ES-I3 (cell line): ENCODE results near the gene SYNE2.
"Not testable (repeated sequence)": the region's sequence is repeated elsewhere in the genome, so short reads cannot be mapped to it uniquely, and the experiment has no call there.

ENCODE experiments used
- H3K36me3 ChIP-seq: 2 replicates; pipeline ENCODE4 v1.6.1; 2013; ENCODE audit warnings: mild to moderate bottlenecking, low read length, control low read depth, moderate library complexity; ENCODE audit not compliant: insufficient read depth
- H3K4me1 ChIP-seq: 2 replicates; pipeline ENCODE4 v1.6.1; 2013; ENCODE audit warnings: mild to moderate bottlenecking, control low read depth, low read length; ENCODE audit not compliant: insufficient read depth
- H3K9ac ChIP-seq: 2 replicates; pipeline ENCODE4 v1.6.1; 2013; ENCODE audit warnings: low read depth, mild to moderate bottlenecking, low read length, moderate library complexity
- H3K9me3 ChIP-seq: 2 replicates; pipeline ENCODE4 v1.6.1; 2013; ENCODE audit warnings: mild to moderate bottlenecking, low read length, moderate library complexity; ENCODE audit not compliant: control insufficient read depth, insufficient read depth

Gene SYNE2

DNA sequence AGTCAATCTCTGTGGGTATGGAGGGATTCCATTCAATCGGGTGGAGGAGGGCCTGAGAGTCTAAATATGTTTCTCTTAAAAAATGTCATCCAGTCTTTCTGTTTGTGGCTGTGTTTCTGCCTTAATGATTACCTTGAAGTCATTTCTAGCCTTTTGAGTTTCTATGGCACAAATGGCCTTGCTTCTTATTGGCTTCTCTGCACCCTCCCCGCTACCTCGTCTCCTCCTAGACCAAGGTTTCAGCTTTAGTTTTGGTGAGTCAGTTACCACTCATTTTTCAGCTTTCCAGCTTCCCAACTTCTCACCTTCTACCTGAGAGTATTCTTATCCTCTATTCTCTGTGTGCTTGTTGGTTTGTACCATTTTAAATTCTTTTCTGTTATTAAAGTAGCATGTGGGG lies 159.2 kb downstream of the SYNE2 start:
- no peaks in the 10 kb centered on the region for H3K36me3 ChIP-seq
- no peaks in the 10 kb centered on the region for H3K9me3 ChIP-seq
- no peak overlapping the region for H3K9ac ChIP-seq
- no peaks in the 10 kb centered on the region for H3K4me1 ChIP-seq

DNA sequence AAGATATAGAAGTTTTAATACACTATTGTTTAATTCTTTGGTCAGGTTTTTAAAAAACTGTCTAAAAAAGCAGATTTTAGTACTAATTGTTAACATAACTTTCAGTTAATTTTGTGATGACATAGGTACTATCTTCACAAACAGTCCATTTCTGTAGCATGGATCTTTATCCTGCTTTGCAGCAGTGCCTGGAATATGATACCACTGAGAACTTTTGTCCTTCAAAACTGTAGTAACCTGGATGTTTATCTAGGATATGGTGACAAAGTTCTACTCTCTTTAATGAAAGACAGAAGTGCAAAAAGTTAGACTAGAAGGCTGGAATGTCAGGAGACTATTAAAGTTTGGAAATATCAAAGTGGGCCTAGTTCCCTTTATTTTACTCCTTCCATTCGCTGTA lies 159.9 kb downstream of the SYNE2 start:
- Histone ChIP-seq H3K9ac (no peak overlapping the region), H3K36me3 (no peaks in the 10 kb centered on the region), H3K9me3 (no peaks in the 10 kb centered on the region), H3K4me1 (no peaks in the 10 kb centered on the region)

DNA sequence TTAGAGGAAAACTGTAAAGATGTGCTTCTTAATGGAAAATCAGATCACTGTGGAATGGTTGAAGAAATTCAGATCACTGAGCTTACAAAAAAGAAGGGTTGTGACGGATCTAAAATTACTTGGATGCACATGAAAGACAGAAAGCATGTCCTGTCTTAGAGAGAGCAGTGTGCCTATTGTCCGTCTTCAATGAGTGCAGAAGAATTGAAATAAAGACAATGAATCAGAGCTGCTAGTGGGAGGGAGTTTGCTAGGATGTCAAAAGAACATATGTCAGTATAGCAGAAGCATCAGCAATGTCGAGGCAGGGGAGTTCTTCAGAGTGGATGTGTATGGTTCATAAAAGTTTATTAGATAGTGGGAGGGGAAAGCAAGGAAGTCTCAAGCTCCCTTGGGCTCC lies 172.7 kb downstream of the SYNE2 start:
- Histone ChIP-seq H3K9ac (no peak overlapping the region), H3K4me1 (no peaks in the 10 kb centered on the region), H3K36me3 (no peaks in the 10 kb centered on the region; the same call in 1 of the 2 replicates), H3K9me3 (no peaks in the 10 kb centered on the region)

DNA sequence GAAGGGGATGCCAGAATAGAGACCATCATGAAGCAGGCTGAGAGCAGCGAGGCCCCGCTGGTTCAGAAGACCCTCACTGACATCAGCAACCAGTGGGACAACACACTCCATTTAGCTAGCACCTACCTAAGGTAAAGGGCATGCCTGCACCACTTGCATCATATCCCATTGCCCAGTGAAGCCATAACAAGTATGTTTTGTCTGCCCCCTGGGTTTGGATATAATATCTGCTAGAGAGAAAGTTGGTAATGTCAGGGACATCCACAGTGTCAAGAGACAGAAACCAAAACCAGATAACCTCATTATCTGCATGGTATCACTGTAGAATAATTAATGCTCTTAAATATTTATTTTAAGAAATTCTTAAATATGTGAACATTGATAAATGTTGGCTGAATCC lies 173.8 kb downstream of the SYNE2 start:
- Histone ChIP-seq H3K36me3 (no peaks in the 10 kb centered on the region; the same call in 1 of the 2 replicates), H3K9me3 (no peaks in the 10 kb centered on the region)

DNA sequence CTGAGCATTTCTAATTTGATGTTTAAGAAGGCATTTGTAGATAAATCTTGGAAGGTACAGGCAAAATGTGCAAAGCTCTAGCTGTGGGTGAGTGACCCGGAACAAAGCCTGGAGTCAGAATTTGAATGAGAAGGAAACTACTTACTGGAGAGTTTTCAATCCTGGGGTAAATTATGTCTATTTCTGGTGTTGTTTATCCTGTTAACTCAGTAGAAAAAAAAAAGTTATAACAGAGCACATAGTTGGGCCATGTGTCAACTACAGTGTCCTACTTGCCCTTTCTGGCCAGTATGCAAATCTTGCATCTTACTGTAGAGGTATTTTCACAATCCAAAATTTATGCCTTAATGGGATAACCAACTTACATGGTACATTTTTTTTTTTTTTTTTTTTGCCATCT lies 182.3 kb downstream of the SYNE2 start:
- Histone ChIP-seq H3K9ac (no peak overlapping the region), H3K4me1 (no peaks in the 10 kb centered on the region), H3K9me3 (0 out of 2 replicates have a peak, but pooled peaks cover 6% of the 10 kb centered on the region), H3K36me3 (no peaks in the 10 kb centered on the region; the same call in 1 of the 2 replicates)

More for the DNA sequence above, 173.8 kb downstream of the SYNE2 start:
- Histone ChIP-seq H3K4me1 (no peaks in the 10 kb centered on the region), H3K9ac (no peak overlapping the region)

DNA sequence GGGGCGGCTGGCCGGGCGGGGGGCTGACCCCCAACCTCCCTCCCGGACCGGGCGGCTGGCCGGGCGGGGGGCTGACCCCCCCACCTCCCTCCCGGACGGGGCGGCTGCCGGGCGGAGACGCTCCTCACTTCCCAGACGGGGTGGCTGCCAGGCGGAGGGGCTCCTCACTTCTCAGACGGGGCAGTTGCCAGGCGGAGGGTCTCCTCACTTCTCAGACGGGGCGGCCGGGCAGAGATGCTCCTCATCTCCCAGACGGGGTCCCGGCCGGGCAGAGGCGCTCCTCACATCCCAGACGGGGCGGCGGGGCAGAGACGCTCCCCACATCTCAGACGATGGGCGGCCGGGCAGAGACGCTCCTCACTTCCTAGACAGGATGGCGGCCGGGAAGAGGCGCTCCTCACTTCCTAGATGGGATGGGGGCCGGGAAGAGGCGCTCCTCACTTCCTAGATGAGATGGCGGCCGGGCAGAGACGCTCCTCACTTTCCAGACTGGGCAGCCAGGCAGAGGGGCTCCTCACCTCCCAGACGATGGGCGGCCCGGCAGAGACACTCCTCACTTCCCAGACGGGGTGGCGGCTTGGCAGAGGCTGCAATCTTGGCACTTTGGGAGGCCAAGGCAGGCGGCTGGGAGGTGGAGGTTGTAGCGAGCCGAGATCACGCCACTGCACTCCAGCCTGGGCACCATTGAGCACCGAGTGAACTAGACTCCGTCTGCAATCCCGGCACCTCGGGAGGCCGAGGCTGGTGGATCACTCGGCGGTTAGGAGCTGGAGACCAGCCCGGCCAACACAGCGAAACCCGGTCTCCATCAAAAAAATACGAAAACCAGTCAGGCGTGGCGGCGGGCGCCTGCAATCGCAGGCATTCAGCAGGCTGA lies 185.3 kb downstream of the SYNE2 start:
- not testable (repeated sequence) for H3K36me3 ChIP-seq, H3K4me1 ChIP-seq, H3K9ac ChIP-seq, H3K9me3 ChIP-seq

DNA sequence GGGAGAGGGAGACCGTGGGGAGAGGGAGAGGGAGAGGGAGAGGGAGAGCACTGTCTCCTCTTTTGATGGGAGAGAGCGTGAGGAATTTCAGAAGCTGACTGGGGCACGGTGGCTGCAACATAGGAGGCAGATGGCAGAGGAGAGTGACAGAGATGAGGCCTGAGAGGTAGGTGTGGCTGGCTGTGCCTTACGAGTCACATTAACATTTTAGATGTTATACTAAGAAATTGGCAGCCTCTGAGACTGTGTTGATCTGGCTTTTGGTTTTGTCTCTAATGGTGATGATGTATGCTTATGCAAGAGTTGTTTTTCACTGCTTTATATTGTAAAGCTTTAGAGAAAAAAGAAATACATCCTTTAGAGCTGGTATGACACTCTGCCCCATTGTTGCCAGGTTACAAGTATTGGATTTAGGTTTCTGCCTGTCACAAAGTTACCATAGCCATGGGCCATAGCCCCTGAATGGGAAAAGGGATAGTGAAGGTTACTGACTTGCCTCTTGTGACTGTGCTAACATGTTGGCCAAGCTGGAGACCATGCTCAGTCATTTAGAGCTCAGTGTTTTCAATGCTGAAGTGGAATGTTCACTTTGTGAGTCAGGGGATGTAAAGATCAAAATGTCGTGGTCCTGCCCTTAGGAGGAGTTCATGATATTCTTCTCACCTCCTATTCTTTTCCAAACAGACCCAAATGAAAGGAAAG lies 186.2 kb downstream of the SYNE2 start:
- Histone ChIP-seq H3K36me3 (no peaks in the 10 kb centered on the region), H3K4me1 (no peaks in the 10 kb centered on the region), H3K9ac (no peak overlapping the region), H3K9me3 (peaks cover 6% of the 10 kb centered on the region; the same call in 1 of the 2 replicates)

DNA sequence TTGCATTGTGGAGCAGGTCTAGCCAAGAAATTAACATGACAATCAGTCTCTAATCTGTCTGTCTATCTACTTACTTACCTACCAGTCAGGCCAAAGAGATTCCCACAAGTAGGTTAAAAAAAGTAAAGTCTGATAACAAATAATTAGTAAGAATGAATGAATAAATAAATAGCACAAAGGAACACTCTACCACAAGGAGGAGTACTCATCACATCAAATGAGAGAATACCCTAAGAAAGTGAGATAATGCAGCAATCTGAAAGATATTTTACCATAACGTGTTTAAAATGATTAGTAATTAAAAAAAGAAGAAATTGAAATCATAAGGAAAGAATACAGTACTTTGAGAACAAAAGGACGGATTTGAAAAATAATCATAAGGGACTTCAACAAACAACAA lies 187.2 kb downstream of the SYNE2 start:
- H3K36me3 ChIP-seq = no peaks in the 10 kb centered on the region
- H3K9ac ChIP-seq = no peak overlapping the region
- no peaks in the 10 kb centered on the region for H3K4me1 ChIP-seq
- H3K9me3 ChIP-seq = peaks cover 6% of the 10 kb centered on the region; the same call in 1 of the 2 replicates

DNA sequence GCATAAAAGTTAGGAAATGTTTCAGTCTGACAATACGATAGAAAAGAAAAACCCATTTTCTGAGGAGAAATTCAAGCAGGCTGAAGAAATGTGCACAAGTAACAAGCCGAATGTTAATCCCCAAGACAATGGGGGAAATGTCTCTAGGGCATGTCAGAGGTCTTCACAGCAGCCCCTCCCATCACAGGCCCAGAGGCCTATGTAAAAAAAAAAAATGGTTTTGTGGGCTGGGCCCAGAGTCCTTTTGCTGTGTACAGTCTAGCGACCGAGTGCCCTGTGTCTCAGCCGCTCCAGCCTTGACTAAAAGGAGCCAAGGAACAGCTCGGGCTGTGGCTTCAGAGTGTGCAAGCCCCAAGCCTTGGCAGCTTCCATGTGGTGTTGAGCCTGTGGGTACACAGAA lies 190.5 kb downstream of the SYNE2 start:
- not testable (repeated sequence) for H3K9me3 ChIP-seq, H3K9ac ChIP-seq, H3K36me3 ChIP-seq, H3K4me1 ChIP-seq

DNA sequence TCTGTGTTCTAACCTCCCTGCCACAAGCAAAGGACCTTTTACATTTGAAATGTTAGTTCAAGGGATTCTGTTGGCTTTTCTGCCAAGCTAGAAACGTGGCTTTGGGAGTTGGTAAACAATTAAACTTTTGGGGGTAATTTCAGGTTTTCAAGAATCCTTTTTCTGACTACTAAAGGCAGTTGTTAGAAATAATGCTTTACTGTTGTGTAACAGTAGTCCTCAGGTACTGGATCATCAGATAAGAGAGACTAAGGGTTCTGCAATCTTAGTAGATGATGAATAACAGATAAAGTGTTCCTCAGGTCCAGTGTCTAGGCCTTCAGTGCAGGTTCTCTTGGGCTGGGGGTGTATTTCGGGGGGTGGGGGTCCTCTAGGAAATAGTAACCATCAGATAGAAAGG lies 192.3 kb downstream of the SYNE2 start:
- H3K9me3 ChIP-seq = no peaks in the 10 kb centered on the region; the same call in 1 of the 2 replicates
- no peaks in the 10 kb centered on the region for H3K4me1 ChIP-seq
- H3K36me3 ChIP-seq = no peaks in the 10 kb centered on the region
- H3K9ac ChIP-seq = no peak overlapping the region

DNA sequence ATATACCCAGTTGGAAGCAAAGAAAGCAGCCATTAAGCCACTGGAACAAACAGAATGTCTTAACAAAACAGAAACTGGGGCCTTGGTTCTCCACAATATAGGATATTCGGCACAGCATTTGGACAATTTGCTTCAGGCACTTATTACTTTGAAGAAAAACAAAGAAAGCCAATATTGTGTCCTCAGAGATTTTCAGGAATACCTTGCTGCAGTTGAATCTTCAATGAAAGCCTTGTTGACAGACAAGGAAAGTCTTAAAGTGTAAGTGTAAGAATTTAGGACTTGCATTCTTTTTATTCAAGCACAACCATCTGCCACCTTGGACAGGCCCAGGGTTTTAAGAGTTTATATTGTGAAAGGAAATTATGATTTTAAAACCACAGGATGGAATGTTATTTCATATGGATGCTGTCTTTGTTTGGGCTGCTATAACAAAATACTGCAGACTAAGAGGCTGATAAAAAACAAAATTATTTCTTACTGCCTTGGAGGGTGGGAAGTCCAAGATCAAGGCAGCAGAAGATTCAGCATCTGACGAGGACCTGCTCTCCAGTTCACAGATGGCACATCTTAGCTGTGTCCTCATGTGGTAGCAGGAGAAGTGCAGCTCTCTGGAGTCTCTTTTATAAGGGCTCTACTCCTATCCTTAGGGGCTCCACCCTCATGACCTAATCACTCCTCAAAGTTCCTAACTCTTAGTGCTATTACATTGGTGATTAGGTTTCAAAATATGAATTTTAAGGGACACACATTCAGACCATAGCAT lies 197.0 kb downstream of the SYNE2 start:
- H3K9me3 ChIP-seq = no peaks in the 10 kb centered on the region
- no peaks in the 10 kb centered on the region for H3K4me1 ChIP-seq
- no peak overlapping the region for H3K9ac ChIP-seq
- no peaks in the 10 kb centered on the region for H3K36me3 ChIP-seq

DNA sequence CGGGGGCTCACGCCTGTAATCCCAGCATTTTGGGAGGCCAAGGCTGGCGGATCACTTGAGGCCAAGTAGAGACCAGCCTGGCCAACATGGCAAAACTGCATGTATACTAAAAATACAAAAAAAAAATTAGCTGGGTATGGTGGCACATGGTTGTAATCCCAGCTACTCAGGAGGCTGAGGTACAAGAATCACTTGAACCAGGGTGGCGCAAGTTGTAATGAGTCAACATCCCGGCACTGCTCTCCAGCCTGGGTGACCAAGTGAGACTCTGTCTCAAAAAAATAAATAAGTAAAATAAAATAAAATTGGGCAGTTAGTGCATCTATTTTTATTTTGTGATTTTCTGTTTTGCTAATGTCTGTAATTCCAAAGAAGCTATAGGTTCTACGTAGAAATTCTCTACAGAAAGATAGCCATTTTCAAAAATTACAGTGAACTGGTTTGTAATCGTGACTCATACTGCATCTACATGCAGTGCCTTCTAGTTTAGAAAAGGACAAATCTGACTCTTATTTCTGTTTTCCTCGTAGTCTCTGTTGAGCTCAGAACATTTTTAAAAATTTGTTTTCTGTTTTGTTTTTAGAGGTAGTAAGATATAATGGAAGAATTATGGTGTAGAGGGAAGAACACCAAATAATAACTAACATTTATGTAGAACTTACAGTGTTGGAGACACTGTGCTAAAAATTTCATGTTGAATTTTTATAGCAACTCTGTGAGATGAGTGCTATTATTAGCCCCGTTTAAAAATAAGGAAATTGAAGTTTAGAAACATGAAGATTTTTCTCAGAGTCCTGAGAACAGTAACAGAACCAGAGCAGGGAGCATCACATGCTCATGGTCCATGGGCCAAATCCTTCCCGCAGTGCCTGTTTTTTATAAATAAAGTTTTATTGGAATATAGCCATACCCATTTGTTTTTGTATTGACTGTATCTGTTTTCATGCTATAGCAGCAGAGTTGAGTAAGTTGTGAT lies 201.2 kb downstream of the SYNE2 start:
- Histone ChIP-seq H3K36me3 (no peaks in the 10 kb centered on the region), H3K9ac (no peak overlapping the region), H3K4me1 (no peaks in the 10 kb centered on the region), H3K9me3 (no peaks in the 10 kb centered on the region)

DNA sequence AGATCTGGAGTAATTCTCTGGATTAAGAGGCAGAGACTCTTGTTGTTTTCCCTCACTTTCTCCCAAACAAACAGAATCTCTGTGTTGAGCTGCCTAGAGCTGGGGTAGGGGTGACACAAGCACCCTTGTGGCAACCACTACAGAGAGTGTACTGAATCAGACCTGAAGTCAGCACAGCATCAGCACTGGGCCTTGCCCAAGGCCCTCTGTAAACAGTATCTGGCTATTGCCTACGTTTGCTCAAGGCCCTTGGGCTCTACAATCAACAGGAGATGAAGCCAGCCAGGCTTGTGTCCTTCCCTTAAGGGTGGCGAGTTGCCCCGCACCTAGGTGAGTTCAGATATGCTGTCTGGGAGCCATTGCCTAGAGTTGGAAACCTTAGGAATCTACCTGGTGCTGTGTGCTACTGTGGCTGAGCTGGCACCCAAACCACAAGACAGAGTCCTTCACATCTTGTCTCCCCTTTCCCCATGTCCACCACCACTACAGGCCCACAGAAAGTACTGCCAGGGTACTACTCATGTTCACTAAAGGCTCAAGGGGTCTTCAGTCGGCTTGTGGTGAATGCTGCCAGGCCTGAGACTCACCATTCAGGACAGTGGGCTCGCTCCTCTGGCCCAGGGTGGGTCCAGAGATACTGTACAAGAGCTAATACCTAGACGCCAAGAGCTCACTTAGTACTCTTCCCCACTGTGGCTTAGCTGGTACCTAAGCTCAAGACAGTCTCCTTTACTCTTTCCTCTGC lies 206.8 kb downstream of the SYNE2 start:
- peaks cover 16% of the 10 kb centered on the region for H3K4me1 ChIP-seq
- no peaks in the 10 kb centered on the region for H3K36me3 ChIP-seq
- no peak overlapping the region for H3K9ac ChIP-seq
- H3K9me3 ChIP-seq = no peaks in the 10 kb centered on the region
